Neural crest cell (in vitro differentiated cells): ENCODE results near the gene VAMP4. TPM values are rescaled to one million over a fixed set of nuclear protein-coding genes. Genes with fewer than 3 reads are reported as not detected.
"Not testable (repeated sequence)": the region's sequence is repeated elsewhere in the genome, so short reads cannot be mapped to it uniquely, and the experiment has no call there.

Source experiments
- DNase-seq: peaks from one replicate; pipeline ENCODE4 v3.0.0; 2021; ENCODE audit warnings: low read depth, mixed read lengths, low spot score
- H3K27ac Mint-ChIP-seq: one replicate; pipeline ENCODE4 v1.8.0; 2021; ENCODE audit warnings: mild to moderate bottlenecking, mixed read lengths; ENCODE audit not compliant: unreplicated experiment
- H3K27me3 Mint-ChIP-seq: 2 replicates; pipeline ENCODE4 v1.8.0; 2021; ENCODE audit warnings: low read depth, mild to moderate bottlenecking, mixed read lengths
- H3K36me3 Mint-ChIP-seq: 2 replicates; pipeline ENCODE4 v1.8.0; 2021; ENCODE audit warnings: low read depth, mild to moderate bottlenecking, mixed read lengths
- H3K4me1 Mint-ChIP-seq: 2 replicates; pipeline ENCODE4 v1.8.0; 2021; ENCODE audit warnings: mixed read lengths
- H3K4me3 Mint-ChIP-seq: one replicate; pipeline ENCODE4 v1.8.0; 2021; ENCODE audit warnings: mild to moderate bottlenecking, mixed read lengths
- H3K9me3 Mint-ChIP-seq: 2 replicates; pipeline ENCODE4 v1.8.0; 2021; ENCODE audit warnings: mixed read lengths
- CTCF ChIP-seq: fragments of 200-600 bp; sonication (generic); conservative IDR thresholded peaks from 2 replicates; pipeline ENCODE4 v1.5.0; 2021; ENCODE audit warnings: antibody characterized with exemption, mild to moderate bottlenecking
- total RNA-seq: library from RNA; stranded (reverse); gene quantifications from 2 replicates; pipeline ENCODE4 v1.2.1, GENCODE V29; 2021

Gene VAMP4
- total RNA-seq, 1 donor from 2014 or later: 10.3 TPM

DNA sequence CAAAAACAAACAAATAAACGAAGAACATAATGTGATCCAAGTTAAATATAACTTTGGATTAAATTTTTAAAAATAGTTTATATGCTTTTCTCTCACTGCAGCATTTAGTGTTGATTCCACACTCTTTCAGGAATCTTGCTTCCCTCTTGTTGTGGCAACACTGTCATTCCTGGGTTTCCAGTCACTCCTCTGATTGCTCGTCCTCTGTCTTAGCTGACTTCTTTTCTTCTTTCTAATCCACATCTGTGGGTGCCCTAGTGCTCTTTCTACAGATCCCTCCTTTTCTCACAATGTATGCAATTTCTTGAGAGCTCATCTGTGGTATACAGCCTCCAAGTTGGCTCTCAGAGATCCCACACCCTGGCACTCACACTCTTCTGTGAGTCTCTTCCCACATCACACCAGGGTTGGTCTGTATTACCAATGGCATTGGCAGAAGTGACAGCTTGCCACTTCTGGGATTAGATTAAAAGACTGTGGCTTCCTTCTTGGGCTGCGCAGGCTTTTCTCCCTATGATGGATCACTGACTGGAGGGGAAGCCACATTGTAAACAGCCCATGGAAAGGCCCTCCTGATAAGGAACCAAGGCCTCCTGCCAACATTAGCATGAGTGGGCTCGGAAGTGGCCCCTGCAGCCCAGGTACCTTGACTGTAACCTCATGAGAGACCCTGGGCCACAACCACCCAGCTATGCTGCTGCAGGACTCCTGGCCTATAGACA, 77.8 kb downstream of the VAMP4 start:
- no peak for TF ChIP-seq CTCF
- no peaks in the 10 kb centered on the region for H3K27me3 Mint-ChIP-seq
- no peaks in the 10 kb centered on the region for H3K9me3 Mint-ChIP-seq
- no peak overlapping the region for H3K4me3 Mint-ChIP-seq
- no peaks in the 10 kb centered on the region for H3K4me1 Mint-ChIP-seq
- DNase-seq: no peak
- H3K27ac Mint-ChIP-seq: no peak overlapping the region
- no peaks in the 10 kb centered on the region for H3K36me3 Mint-ChIP-seq

DNA sequence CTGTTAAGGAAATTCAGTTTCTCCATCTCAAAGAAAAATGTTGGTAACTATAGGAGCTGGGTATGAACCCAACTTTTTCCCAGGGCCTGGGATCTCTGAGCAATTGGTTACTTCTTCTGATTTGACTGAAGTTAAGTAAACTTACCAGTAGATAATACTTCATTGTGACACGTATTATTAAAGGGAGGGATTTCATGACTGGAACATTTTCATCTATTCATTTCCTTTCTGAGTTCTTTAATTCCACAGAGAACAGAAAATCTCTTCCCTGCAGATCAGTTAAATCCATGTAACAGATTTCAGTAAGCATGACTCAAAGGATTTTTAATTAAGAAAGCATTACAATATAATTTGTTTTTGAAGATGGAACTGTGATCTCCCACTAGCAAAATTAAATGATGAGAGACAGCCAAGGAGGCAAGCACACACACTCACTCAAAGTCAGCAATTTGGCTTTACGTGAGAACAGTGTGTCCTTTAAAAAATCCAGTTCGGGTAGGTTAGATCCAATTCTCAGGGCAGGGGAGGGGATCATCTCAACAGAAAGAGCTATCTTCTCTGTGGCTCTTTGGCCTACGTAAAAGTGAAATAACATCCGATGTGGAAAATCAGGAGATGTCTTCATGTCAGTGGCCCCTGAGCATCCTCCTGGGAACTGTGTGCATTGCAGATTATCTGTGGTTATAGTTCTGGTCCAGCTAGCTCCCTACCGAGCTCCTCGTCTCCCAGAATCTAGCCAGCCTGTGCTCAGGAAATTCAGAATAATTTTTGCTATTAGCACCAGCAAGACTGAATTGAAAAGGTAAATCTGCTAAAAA, 78.6 kb downstream of the VAMP4 start:
- no peak for DNase-seq
- Mint-ChIP-seq H3K4me3 (no peak overlapping the region), H3K4me1 (no peaks in the 10 kb centered on the region), H3K27ac (no peak overlapping the region), H3K9me3 (no peaks in the 10 kb centered on the region), H3K27me3 (no peaks in the 10 kb centered on the region), H3K36me3 (no peaks in the 10 kb centered on the region)
- TF ChIP-seq CTCF: no peak

DNA sequence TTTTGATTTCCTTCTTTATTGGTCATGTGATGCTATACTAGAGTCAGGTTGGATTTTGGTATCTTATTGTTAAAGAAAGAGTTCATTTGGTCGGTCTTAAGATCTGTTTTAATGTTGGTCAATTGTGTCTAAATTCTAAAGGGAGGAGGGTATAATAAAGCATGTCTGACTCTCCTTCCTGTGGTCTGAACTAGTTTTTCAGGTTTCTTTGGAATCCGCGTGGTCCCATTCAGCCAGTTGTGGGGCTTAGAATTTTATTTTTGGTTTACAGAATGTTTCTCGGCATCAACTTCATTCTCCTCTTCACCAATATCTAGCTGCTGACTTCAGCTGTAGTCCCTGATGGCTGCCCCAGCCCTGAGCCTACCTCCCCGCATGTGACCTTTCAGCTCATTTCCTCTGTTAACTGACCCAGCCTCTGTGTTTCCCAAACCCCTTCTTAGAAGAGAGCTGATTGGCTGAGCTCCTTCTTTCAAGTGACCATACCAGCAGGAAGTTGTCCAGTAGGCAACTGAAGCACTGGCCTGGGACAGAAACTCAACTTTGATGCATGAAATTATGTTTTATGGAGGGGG, 80.7 kb downstream of the VAMP4 start:
- H3K9me3 Mint-ChIP-seq: no peaks in the 10 kb centered on the region
- H3K4me1 Mint-ChIP-seq: no peaks in the 10 kb centered on the region
- peak overlapping the region; percentile 44 for H3K27ac Mint-ChIP-seq
- no peaks in the 10 kb centered on the region for H3K36me3 Mint-ChIP-seq
- H3K27me3 Mint-ChIP-seq: no peaks in the 10 kb centered on the region
- no peak for DNase-seq
- H3K4me3 Mint-ChIP-seq: no peak overlapping the region
- no peak for TF ChIP-seq CTCF

DNA sequence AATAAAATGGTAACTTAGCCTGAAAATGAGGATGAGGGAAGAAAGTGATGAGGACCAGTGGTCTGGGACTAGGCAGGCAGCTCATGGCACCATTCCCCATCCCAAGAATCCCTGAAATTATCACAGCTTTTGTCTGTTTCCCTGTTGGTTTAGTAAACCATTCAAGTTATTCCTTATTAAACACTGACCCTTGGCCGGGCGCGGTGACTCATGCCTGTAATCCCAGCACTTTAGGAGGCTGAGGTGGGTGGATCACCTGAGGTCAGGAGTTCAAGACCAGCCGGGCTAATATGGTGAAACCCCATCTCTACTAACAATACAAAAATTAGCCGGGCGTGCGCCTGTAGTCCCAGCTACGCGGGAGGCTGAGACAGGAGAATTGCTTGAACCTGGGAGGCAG, 85.7 kb downstream of the VAMP4 start:
- H3K36me3 Mint-ChIP-seq, H3K27me3 Mint-ChIP-seq, H3K9me3 Mint-ChIP-seq, H3K4me3 Mint-ChIP-seq, H3K27ac Mint-ChIP-seq, DNase-seq: not testable (repeated sequence)
- peaks cover 17% of the 10 kb centered on the region for H3K4me1 Mint-ChIP-seq

DNA sequence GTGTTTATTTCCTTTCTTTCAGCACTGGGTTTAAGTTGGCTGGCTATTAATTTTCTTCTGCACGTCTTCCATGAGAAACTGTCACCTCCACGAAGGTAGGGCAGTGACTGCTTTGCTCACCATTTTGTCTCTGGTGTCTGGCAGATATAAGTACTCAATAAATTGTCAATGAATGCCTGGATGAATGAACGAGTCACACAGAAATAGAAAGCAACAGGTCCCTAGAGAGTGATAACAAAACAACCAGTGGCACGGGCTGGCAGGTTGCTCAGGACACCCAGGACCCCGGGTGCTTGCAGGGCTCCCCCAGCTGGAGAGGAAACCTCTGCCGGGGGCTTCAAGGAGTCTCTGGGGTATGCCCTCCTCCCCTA, 86.1 kb downstream of the VAMP4 start:
- no peak for DNase-seq
- Mint-ChIP-seq H3K27ac (peak overlapping the region; percentile 52), H3K36me3 (no peaks in the 10 kb centered on the region), H3K27me3 (no peaks in the 10 kb centered on the region), H3K4me1 (peaks cover 17% of the 10 kb centered on the region), H3K4me3 (no peak overlapping the region), H3K9me3 (no peaks in the 10 kb centered on the region)
- no peak for TF ChIP-seq CTCF
